ENCODE measurements around the gene BCAP29.

- TF ChIP-seq, protein P1, sequence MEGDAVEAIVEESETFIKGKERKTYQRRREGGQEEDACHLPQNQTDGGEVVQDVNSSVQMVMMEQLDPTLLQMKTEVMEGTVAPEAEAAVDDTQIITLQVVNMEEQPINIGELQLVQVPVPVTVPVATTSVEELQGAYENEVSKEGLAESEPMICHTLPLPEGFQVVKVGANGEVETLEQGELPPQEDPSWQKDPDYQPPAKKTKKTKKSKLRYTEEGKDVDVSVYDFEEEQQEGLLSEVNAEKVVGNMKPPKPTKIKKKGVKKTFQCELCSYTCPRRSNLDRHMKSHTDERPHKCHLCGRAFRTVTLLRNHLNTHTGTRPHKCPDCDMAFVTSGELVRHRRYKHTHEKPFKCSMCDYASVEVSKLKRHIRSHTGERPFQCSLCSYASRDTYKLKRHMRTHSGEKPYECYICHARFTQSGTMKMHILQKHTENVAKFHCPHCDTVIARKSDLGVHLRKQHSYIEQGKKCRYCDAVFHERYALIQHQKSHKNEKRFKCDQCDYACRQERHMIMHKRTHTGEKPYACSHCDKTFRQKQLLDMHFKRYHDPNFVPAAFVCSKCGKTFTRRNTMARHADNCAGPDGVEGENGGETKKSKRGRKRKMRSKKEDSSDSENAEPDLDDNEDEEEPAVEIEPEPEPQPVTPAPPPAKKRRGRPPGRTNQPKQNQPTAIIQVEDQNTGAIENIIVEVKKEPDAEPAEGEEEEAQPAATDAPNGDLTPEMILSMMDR (optimal IDR thresholded peaks at IDR 0.05 in 1 of 3, IDR thresholded peaks at IDR 0.05 in 1 of 3, conservative IDR thresholded peaks at IDR 0.05 in 1 of 3; ENCODE audit: extremely low read depth in 1 of 3, insufficient read depth in 2 of 3, low read length in 3 of 3), result no peak
- TF ChIP-seq EZH2 (IDR thresholded peaks at IDR 0.05; ENCODE audit: low read length), result no peak
These were observed 33.4 kb downstream of the BCAP29 start for GRCh38 chr7:107613439-107613838.
